H7 (cell line): ENCODE results near the gene SIL1. TPM values are rescaled to one million over a fixed set of nuclear protein-coding genes. Genes with fewer than 3 reads are reported as not detected.

Experiments
- DNase-seq: peaks from one replicate; pipeline ENCODE4 v3.0.0; 2012
- H3K27me3 ChIP-seq: 2 replicates; pipeline ENCODE4 v1.6.0; 2011; ENCODE audit warnings: mild to moderate bottlenecking, low read length; ENCODE audit not compliant: control insufficient read depth, insufficient read depth
- H3K36me3 ChIP-seq: replicated peaks from 2 replicates; pipeline ENCODE4 v1.5.1; 2011; ENCODE audit warnings: low read length; ENCODE audit not compliant: control insufficient read depth, insufficient read depth
- H3K4me3 ChIP-seq: 2 replicates; pipeline ENCODE4 v1.5.1; 2011; ENCODE audit warnings: low read depth, mild to moderate bottlenecking, control low read depth, low read length, moderate library complexity; ENCODE audit not compliant: insufficient read depth
- total RNA-seq: library from RNA; depleted of rRNA; stranded (reverse); fragments of >200 nt; shearing (Covaris generic); gene quantifications from 2 replicates; pipeline ENCODE4 v1.2.3, GENCODE V29; 2014

The SIL1 gene
- total RNA-seq, 1 experiment from 2014 or later: 14.8 TPM

DNA sequence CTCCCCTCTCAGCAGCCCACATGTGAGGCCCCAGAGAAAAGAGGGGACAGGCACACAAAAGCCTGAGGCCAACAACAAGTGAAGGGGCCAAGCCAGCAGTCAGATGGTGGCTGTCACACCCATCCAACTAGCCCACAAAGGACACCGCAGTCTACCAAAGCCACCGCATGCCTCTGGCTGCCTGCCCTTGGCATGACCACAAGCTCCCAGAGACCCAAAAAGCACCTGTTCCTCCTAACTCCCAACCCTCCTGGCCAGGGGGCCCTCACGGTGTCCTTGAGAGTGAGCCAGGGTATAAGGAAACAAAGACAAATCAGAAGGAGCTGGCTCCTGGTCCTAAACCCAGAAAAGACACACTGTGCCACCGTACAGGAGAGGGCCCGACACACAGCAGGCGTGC is 245.2 kb downstream of the SIL1 start:
- Histone ChIP-seq H3K36me3 (no peaks in the 10 kb centered on the region), H3K27me3 (no peaks in the 10 kb centered on the region), H3K4me3 (no peak overlapping the region)
- no peak for DNase-seq

- no peaks in the 10 kb centered on the region for H3K27me3 ChIP-seq
- no peak for DNase-seq
- no peak overlapping the region for H3K4me3 ChIP-seq
- no peaks in the 10 kb centered on the region for H3K36me3 ChIP-seq
Observed at GRCh38 chr5:138951986-138952735, 246.0 kb downstream of the SIL1 start.

- Histone ChIP-seq H3K4me3 (no peak overlapping the region), H3K27me3 (no peaks in the 10 kb centered on the region), H3K36me3 (no peaks in the 10 kb centered on the region; the same call in 1 of the 2 replicates)
- DNase-seq: no peak
Observed at GRCh38 chr5:138951091-138951985, 246.8 kb downstream of the SIL1 start.

DNA sequence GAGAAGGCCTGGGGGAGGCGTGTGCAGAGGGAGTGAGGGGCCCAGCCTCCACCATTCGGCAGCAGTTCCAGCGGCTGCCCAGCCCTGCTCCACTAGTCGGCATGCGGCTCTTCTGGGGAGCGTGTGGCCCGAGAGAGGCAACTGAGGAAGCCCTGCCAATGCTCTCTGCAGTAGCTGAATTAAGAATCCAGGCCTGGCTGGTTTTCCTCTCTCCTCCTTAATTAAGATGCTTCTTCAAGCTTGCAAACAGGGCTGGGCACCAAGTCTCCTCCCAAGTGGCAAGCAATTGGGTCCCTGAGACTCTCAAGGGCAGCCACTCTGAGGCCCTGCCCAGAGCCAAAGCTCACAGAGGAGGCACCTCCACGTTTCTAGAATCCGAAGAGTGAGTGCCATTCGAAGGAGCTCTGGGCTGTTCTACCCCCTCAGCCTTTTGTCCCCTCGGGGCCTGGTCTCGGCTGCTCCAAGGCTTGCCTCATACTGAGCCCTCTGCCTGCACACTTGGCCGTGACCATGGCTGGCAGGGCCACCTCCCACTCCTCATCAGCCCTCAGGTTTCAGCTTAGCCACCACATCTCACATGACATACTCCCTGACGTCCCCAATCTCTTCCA is 247.6 kb downstream of the SIL1 start:
- no peaks in the 10 kb centered on the region for H3K27me3 ChIP-seq
- no peaks in the 10 kb centered on the region; the same call in 1 of the 2 replicates for H3K36me3 ChIP-seq
- peak; percentile 68 for DNase-seq
- no peak overlapping the region for H3K4me3 ChIP-seq

GRCh38 chr5:138949988-138950387 is 248.2 kb downstream of the SIL1 start:
- peak; percentile 47 for DNase-seq
- H3K27me3 ChIP-seq: no peaks in the 10 kb centered on the region
- no peaks in the 10 kb centered on the region; the same call in 1 of the 2 replicates for H3K36me3 ChIP-seq
- H3K4me3 ChIP-seq: no peak overlapping the region

GRCh38 chr5:138949223-138949574 is 249.0 kb downstream of the SIL1 start:
- no peaks in the 10 kb centered on the region for H3K27me3 ChIP-seq
- H3K36me3 ChIP-seq: no peaks in the 10 kb centered on the region; the same call in 1 of the 2 replicates
- no peak overlapping the region for H3K4me3 ChIP-seq
- no peak for DNase-seq

DNA sequence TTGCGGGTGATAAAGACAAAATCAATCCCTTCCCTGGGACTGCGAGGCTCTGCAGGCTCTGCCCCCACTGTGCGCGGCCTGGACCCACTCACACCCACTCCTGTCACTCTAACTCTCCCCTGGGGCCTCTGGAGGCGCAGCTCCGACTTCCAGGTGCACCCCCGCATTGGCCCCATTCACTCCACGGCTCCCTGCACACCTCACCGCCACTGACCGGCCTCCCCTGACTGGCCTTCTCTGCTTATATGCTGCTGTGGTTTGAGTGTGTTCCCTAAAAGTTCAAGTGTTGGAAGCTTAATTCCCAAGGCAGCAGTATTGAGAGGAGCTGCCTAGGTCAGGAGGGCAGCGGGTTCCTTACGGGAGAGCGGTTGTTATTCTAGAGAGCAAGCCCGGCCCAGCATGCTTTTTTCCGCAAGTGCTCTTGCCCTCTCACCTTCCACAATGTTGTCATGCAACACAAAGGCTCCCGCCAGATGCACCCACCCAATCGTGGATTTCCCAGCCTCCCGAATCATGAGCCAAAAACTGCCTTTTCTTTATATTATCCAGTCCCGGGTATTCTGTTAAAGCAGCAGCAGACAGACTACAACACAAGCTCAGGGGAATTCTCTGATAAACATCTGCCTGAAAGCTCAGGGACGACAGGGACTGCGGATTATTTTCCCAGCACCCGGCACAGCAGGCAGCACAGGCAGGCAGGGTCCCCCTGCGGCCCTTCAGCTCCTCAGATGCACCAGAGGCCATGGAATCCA is 249.5 kb downstream of the SIL1 start:
- Histone ChIP-seq H3K4me3 (no peak overlapping the region), H3K36me3 (no peaks in the 10 kb centered on the region; the same call in 1 of the 2 replicates), H3K27me3 (no peaks in the 10 kb centered on the region)
- DNase-seq: peak; percentile 70

DNA sequence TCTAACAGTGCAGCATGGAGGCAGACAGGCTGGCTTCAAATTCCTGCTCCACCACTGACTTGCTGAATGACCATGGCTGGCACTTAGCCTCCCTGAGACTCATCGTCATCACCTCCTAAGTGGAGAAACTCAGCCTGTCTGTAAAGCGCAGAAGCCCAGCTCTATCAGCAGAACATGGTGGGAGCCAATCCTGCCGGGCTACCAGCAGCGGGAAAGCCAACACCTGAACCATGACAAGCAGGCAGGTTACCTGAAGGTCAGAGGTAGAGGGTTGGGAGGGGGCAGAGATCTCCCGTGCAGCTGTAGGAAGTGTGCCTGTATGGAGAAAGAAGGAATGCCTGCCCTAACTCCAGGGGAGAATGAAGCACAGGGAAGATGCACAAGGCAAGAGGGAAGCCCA is 250.4 kb downstream of the SIL1 start:
- Histone ChIP-seq H3K4me3 (no peak overlapping the region), H3K27me3 (no peaks in the 10 kb centered on the region), H3K36me3 (no peaks in the 10 kb centered on the region; the same call in 1 of the 2 replicates)
- DNase-seq: peak; percentile 53

DNA sequence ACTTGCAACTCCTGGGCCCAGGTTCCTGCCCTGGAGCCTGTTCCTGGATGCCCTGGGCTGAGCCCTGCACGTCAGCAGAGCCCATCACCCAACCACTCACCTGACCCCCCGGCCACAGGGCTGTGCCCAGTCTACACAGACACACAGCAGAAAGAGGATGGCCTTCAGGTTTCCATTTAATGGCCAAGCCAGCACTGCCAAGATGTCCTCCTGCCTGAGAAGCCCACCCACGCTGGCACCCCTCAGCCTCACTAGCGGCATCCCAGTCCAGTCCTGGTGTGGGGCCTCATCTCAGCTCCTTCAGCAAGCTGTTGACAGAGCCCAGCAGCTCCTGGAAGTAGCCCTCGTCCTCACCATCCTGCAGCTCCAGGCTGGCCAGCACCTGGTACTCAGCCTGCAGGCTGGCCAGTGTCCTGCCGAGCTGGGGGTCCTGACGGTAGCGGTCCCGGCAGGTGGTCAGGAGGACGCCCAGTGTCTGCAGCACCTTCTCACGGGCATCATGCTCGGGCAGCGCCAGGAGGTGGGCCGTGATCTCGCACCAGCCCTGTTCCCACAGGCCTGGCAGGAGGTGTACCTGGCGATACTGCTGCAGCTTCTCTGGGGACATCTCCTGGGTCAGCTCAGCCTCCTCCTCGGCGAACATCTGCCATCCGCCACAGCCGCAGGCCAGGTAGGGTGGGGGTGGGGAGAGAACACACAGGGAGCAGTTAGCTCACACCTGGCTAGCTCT is 251.2 kb downstream of the SIL1 start:
- Histone ChIP-seq H3K27me3 (no peaks in the 10 kb centered on the region), H3K4me3 (no peak overlapping the region), H3K36me3 (no peaks in the 10 kb centered on the region; the same call in 1 of the 2 replicates)
- DNase-seq: peak; percentile 53

DNA sequence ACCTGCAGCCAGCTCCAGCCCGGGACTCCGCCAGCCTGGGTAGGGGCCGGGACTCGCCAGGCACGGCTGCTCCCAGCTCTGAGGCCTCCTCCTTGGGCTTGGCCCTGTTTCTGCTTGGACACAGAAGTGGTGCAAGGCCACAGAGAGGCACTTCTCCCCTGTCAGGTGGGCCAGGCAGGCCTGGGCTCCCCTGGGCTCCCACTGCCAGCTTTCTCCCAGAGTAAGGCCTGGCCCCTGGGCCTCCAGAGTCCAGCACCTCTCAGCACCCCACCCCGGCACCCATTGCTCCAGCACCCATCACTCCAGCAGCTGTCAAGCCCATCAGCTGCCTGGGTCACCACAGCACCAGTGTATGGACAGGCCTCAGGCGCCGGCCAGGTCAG is 251.9 kb downstream of the SIL1 start:
- no peak overlapping the region for H3K4me3 ChIP-seq
- peak; percentile 93 for DNase-seq
- H3K36me3 ChIP-seq: no peaks in the 10 kb centered on the region; the same call in 1 of the 2 replicates
- H3K27me3 ChIP-seq: no peaks in the 10 kb centered on the region

- Histone ChIP-seq H3K36me3 (no peaks in the 10 kb centered on the region; the same call in 1 of the 2 replicates), H3K27me3 (no peaks in the 10 kb centered on the region), H3K4me3 (no peak overlapping the region)
- peak; percentile 80 for DNase-seq
Observed at GRCh38 chr5:138945421-138946240, 252.5 kb downstream of the SIL1 start.

GRCh38 chr5:138944527-138945322 is 253.4 kb downstream of the SIL1 start:
- peak; percentile 66 for DNase-seq
- no peaks in the 10 kb centered on the region for H3K27me3 ChIP-seq
- H3K4me3 ChIP-seq: no peak overlapping the region
- no peaks in the 10 kb centered on the region; the same call in 1 of the 2 replicates for H3K36me3 ChIP-seq
